GM03348 (cell line): ENCODE measurements around the gene PPP1R9B.
A peak's percentile ranks its signal among the peaks of the same experiment; 100 is the strongest.

Experiments used
- DNase-seq: peaks from one replicate; pipeline ENCODE4 v3.0.0; 2012; ENCODE audit warnings: low spot score

Gene PPP1R9B

GRCh38 chr17:50153650-50154575 is 3.4 kb upstream of the PPP1R9B start:
- no peak for DNase-seq

- no peak for DNase-seq
Measured at GRCh38 chr17:50152736-50153135, 2.3 kb upstream of the PPP1R9B start.

- peak; percentile 88 for DNase-seq
Measured at GRCh38 chr17:50151937-50152547, 1.6 kb upstream of the PPP1R9B start.

- peak; percentile 96 for DNase-seq
Measured at GRCh38 chr17:50151041-50151936, 812 bp upstream of the PPP1R9B start.

- peak; percentile 58 for DNase-seq
Measured at GRCh38 chr17:50149417-50150353, 792 bp downstream of the PPP1R9B start.

GRCh38 chr17:50149091-50149416 is 1.4 kb downstream of the PPP1R9B start:
- no peak for DNase-seq

- peak; percentile 67 for DNase-seq
Measured at GRCh38 chr17:50148226-50149090, 2.0 kb downstream of the PPP1R9B start.

GRCh38 chr17:50147841-50148225 is 2.6 kb downstream of the PPP1R9B start:
- no peak for DNase-seq

GRCh38 chr17:50146927-50147665 is 3.4 kb downstream of the PPP1R9B start:
- no peak for DNase-seq

GRCh38 chr17:50146230-50146926 is 4.1 kb downstream of the PPP1R9B start:
- no peak for DNase-seq

- DNase-seq, result no peak
Measured at GRCh38 chr17:50145532-50146229, 4.8 kb downstream of the PPP1R9B start.

- DNase-seq, result no peak
Measured at GRCh38 chr17:50144845-50145531, 5.5 kb downstream of the PPP1R9B start.

- DNase-seq, result no peak
Measured at GRCh38 chr17:50144355-50144754, 6.1 kb downstream of the PPP1R9B start.

- DNase-seq, result no peak
Measured at GRCh38 chr17:50143461-50144176, 6.9 kb downstream of the PPP1R9B start.

GRCh38 chr17:50141745-50142110 is 8.7 kb downstream of the PPP1R9B start:
- no peak for DNase-seq

- no peak for DNase-seq
Measured at GRCh38 chr17:50141026-50141744, 9.3 kb downstream of the PPP1R9B start.
